Mammary epithelial cell (primary cell): ENCODE measurements around the gene ATP6V1G2.

Experiments used
- CTCF ChIP-seq, 2 donors: IDR thresholded peaks in 1 of 2; conservative IDR thresholded peaks in 1 of 2; 2 replicates each; pipeline ENCODE4 v1.5.1; 2011 to 2012; ENCODE audit warnings: inconsistent platforms in 2 of 2, low read length in 2 of 2, mild to moderate bottlenecking in 2 of 2, control low read depth in 1 of 2, low read depth in 1 of 2; ENCODE audit not compliant: insufficient read depth in 1 of 2; ENCODE audit errors: extremely low read depth in 1 of 2
- EZH2 ChIP-seq: IDR thresholded peaks from 2 replicates; pipeline ENCODE4 v1.6.1; 2012; ENCODE audit warnings: low read length, inconsistent platforms, borderline replicate concordance

DNA sequence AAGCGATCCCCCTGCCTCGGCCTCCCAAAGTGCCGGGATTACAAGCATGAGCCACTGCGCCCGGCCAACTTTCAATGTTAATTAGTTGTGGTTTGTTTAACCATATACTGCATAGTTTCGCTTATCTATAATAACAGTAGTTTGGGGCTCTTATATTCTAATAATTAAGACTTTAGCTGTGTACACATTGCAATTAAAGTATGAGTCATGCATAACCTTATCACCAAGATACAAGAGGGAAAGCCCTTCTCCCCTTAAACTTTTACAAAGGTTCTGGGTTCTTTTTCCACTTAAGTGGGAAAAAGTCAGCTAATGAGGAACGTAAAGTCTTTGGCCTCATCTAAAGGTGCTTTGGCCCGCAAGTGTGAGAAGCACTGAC is 20.9 kb downstream of the ATP6V1G2 start:
- TF ChIP-seq CTCF (conservative IDR thresholded peaks at IDR 0.05 in 1 of 2, IDR thresholded peaks at IDR 0.05 in 1 of 2; ENCODE audit: extremely low read depth in 1 of 2, insufficient read depth in 1 of 2, low read depth in 1 of 2, low read length in 2 of 2) (no peak), EZH2 (no peak)
